NCI-H1436 (cell line): Measurements from ENCODE around the gene ZNF536.
A peak's percentile ranks its signal among the peaks of the same experiment; 100 is the strongest.
"Not testable (repeated sequence)": the region's sequence is repeated elsewhere in the genome, so short reads cannot be mapped to it uniquely, and the experiment has no call there.

ENCODE experiments used
- DNase-seq: peaks from one replicate; lab custom pipeline; 2025; lab: John Stamatoyannopoulos, UW

The ZNF536 gene

GRCh38 chr19:30446850-30447552 is 74.8 kb downstream of the ZNF536 start:
- DNase-seq = peak; percentile 23

- DNase-seq = no peak
Measured at GRCh38 chr19:30447553-30447870, 75.3 kb downstream of the ZNF536 start.

- no peak for DNase-seq
Measured at GRCh38 chr19:30448386-30449077, 76.3 kb downstream of the ZNF536 start.

GRCh38 chr19:30449078-30449590 is 77.0 kb downstream of the ZNF536 start:
- DNase-seq = no peak

DNA sequence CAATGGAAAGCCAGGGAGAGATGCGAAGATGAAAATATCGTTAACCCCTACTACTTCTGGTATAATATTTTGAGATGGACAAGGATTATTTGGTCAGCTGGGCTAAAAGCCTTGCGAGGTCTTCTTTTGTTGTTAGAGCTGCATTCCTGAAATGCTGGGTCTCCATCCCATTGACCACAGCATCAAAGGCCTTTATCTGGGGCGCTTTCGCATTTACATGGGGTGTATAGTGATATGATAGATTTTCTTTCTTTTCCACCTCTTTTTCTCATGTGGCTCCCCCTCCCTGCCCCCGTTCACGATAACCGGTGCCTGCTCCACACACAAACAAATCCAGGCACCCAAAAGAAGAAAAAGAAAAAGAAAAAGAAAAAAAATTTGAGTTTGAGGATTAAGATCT is 77.5 kb downstream of the ZNF536 start:
- DNase-seq = no peak

- DNase-seq = peak; percentile 51
Measured at GRCh38 chr19:30450100-30450499, 77.9 kb downstream of the ZNF536 start.

- no peak for DNase-seq
Measured at GRCh38 chr19:30450835-30451321, 78.7 kb downstream of the ZNF536 start.

DNA sequence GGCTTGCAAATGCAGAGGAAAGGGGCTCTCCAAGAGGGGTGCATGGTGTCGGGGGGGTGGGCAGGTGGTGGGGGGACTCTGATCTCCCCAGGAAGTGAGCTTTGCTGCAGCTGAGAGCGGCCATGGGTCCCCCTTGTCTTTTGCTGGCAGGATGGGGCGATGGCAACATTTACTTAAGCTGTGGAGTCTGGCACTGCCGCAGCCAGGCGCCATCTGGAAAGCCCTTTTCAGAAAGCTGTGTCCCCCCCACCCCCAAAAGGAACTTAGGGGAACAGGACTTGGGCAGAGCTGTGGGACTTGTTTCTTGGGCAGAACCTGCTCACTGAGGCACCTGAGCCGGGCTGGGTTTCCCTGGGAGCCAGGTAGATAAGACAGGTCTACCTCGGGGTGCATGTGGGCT is 80.7 kb downstream of the ZNF536 start:
- no peak for DNase-seq

DNA sequence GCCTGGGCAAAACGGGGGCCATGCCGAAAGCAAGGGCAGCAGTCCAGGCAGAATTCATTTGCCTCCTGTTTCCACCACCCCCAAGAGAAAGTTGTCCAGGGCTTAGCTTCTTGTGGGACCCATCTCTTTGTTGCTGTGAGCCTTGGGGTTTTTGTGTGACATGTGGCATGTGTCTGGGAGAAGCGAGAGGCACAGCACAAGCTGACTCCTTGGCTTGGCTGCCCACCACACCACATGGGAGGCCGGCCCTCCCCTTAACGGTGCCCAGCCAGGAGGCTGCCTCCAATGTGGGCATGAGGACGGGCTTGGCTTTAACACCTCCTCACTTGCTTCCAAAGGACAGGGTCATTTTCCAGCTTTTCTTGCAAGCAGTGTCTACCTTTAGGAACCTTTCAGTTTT is 81.6 kb downstream of the ZNF536 start:
- no peak for DNase-seq

DNA sequence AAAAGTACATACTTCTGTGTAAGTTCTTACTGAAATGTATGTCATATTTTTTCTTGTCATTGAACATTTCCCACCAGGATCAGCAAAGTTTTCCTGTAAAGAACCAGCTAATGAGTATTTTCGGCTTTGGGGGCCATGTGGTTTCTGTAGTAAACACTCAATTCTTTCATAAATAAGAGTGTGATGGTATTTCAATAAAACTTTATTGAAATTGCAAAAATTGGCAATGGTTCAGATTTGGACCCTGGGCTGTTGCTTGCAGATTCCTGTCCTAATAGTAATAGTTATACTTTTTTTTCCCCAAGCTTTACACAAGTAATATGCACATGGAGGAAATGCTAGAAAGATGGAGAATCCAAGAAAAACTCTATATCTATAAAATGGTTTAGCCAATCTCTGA is 83.7 kb downstream of the ZNF536 start:
- no peak for DNase-seq

DNA sequence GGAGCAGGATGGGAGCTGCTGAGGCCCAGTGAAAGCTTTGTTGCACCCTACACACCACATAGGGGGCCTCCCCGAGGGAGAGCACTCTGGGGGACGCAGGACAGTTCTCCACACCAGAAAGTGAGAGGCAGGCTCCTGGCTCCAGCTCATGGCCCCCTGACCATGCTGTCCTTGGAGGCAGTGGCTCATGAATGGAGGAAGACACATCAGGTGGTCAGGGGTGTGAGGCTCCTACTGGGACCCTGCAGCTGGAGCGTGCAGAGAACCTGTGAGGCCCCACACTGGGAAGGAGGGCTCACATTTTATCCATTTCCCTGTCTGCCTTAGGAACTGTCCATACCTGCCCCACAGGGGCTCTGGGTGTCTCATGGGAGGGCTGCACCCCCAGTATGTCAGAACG is 85.3 kb downstream of the ZNF536 start:
- no peak for DNase-seq

- DNase-seq = no peak
Measured at GRCh38 chr19:30459859-30460258, 87.7 kb downstream of the ZNF536 start.

- no peak for DNase-seq
Measured at GRCh38 chr19:30464162-30464561, 92.0 kb downstream of the ZNF536 start.

DNA sequence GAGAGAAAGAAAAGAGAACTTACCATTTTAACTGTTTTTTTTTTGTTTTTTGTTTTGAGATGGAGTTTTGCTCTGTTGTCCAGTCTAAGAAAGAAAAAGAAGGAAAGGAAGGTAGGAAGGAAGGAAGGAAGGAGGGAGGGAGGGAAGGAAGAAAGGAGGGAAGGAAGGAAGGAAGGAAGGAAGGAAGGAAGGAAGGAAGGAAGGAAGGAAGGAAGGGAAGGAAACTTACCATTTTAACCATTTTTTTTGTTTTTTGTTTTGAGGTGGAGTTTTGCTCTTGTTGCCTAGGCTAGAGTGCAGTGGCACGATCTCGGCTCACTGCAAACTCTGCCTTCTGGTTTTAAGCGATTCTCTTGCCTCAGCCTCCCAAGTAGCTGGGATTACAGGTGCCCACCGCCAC is 94.4 kb downstream of the ZNF536 start:
- not testable (repeated sequence) for DNase-seq

GRCh38 chr19:30467239-30467638 is 95.1 kb downstream of the ZNF536 start:
- DNase-seq = no peak

DNA sequence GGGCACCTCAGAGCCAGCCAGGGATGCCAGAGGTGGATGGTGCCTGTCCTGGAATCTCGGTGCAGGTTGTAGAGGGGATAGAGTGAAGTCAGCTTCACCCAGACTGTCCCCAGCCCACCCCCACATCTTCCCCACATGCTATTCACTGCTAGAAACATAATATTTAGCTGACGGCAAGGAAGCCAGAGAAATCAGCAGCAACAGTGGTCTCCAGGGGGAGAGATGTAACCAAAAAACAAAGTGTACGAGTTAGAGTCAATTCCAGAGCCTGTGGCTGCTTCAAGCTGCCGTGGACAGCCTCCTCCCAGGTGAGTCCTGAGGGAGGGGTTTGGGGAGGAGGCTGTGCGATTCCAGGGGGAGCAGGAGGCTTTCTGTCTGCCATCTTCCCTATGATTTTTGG is 97.6 kb downstream of the ZNF536 start:
- no peak for DNase-seq

GRCh38 chr19:30471441-30471840 is 99.3 kb downstream of the ZNF536 start:
- no peak for DNase-seq

GRCh38 chr19:30473334-30473867 is 101.2 kb downstream of the ZNF536 start:
- DNase-seq = no peak

- no peak for DNase-seq
Measured at GRCh38 chr19:30476997-30477396, 104.8 kb downstream of the ZNF536 start.

DNA sequence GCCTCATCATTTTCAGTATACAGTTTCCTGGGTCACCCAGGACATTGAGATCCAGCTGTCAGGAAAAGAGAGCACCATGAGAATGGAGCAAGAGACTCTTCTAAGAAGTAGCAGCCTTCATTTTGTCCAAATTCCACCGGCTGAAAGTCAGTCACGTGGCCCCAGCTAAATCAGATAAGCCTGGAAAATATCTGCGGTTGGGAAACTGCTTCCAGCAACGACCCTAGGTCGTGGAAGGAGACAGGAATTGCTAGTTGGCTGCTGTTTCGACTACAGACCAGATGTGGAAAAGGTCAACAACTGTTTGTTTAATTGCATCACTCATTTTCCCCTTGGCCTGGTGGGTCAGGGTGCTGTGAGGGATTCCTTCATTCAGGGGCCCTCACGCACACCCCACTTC is 107.0 kb downstream of the ZNF536 start:
- DNase-seq = no peak

DNA sequence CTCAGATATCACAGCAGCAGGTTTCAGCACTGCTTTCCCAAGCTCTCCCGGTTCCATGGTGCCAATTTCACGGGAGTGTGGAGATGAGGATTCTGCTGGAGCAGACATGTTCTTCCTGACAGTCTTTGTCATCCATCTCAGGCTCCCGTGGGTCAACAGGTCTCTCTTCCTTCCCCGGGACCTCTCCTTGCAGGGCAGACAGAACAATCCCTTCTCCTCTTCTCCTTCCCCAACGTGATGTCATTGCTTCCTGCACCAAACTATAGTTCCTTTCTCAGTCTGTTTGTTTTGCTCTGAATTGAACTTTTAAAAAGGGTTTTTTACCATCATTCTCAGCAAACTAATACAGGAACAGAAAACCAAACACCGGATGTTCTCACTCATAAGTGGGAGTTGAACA is 107.9 kb downstream of the ZNF536 start:
- no peak for DNase-seq

DNA sequence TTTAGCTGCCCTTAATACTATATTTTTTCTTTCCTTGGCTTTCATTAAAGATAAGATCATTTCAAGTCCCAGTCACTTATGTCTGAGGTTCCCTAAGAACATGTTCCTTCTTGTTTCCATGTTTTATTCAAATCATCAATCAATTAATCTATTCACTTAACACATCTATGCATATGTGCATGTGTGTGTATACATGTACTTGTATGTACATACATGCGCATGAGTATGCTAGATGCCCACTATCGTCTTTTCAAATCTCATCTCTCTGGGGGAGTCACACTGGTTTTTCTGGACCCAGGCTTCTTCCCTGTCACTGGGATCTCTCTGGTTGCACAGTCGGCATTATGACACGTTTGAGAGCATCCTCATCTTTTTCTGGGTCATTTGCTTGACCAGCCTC is 108.9 kb downstream of the ZNF536 start:
- DNase-seq = no peak

DNA sequence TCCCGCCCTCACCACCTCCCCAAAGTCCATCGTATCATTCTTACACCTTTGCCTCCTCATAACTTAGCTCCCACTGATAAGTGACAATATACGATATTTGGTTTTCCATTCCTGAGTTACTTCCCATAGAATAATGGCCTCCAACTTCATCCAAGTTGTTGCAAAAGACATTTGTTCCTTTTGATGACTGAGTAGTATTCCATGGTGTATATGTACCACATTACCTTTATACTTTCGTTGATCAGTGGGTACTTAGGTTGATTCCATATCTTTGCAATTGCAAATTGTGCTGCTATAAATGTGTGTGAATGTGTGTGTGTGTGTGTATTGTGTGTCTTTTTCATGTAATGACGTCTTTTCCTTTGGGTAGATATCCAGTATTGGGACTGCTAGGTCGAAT is 109.6 kb downstream of the ZNF536 start:
- DNase-seq = no peak
